Erythroblast (primary cell): ENCODE data around the gene BRD9.

ENCODE experiments used
- GATA1 ChIP-seq: IDR thresholded peaks from 2 replicates; pipeline ENCODE4 v1.6.1; 2011; ENCODE audit warnings: low read depth, mild to moderate bottlenecking, control low read depth, low read length, moderate library complexity
- POLR2A ChIP-seq: IDR thresholded peaks from 2 replicates; pipeline ENCODE4 v1.6.1; 2011; ENCODE audit warnings: mild to moderate bottlenecking, low read length

DNA sequence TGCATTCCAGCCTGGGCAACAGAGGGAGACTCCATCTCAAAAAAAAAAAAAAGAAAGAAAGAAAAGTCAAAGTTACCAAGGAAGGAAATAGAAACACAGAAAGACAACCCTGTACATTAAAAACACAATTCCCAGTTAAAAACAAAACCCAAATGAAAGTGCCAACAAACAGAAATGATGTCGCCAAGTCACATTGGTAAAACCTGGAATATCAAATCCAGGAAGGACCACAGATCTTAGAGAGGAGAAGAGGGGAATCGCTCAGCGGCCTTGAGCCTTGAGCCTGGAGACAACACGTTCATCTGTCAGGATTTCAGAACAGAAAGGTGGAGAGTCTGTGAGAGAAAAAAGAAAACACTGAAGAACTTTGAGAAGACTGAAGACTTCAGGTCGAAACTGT, 40.6 kb downstream of the BRD9 start:
- no peak for TF ChIP-seq POLR2A
- TF ChIP-seq GATA1 = no peak
